22Rv1 (cell line): ENCODE data around the gene CANX.

Experiments used
- CTCF ChIP-seq: fragments of 450-650 bp; IDR thresholded peaks from 2 replicates; pipeline ENCODE4 v1.5.1; 2017; ENCODE audit warnings: mild to moderate bottlenecking
- ZFX ChIP-seq: fragments of 450-650 bp; IDR thresholded peaks from 2 replicates; pipeline ENCODE4 v1.6.1; 2017; ENCODE audit warnings: antibody characterized with exemption, borderline replicate concordance

DNA sequence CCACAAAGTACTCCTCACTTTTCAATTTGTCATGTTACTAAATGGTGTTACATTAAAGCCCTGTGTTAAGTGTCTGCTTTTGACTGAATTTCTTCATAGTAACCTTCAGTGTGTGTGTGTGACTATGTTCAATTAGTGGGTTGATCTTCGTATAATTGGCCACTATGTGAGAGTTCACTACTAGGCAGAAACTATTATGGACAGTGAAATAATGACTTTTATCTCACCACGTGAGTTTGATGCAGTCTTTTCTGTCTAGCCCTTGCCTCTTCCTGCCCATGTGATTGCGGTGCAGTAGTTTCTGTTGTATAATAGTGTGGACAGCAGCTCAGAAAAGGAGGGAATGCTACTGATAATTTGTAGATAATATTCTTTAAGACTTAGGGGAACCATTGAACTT is 32.1 kb downstream of the CANX start:
- TF ChIP-seq CTCF (no peak), ZFX (no peak)
